Skeletal muscle tissue (tissue), 4 donors: ENCODE data around the gene CDK5RAP2. TPM values are rescaled to one million over a fixed set of nuclear protein-coding genes. Genes with fewer than 3 reads are reported as not detected.

Experiments used
- H3K27ac ChIP-seq: one replicate; pipeline ENCODE4 v1.7.0; 2013; ENCODE audit warnings: mild to moderate bottlenecking, low read depth, low read length, inconsistent platforms
- H3K27me3 ChIP-seq, 3 donors: one replicate each; pipeline ENCODE4 v1.7.0; 2013; ENCODE audit warnings: low read length in 3 of 3; ENCODE audit not compliant: control insufficient read depth in 3 of 3, insufficient read depth in 3 of 3
- H3K36me3 ChIP-seq, 3 donors: one replicate each; pipeline ENCODE4 v1.7.0; 2013; ENCODE audit warnings: low read length in 3 of 3; ENCODE audit not compliant: control insufficient read depth in 3 of 3, insufficient read depth in 3 of 3
- H3K4me1 ChIP-seq, 3 donors: one replicate each; pipeline ENCODE4 v1.7.0; 2013; ENCODE audit warnings: low read length in 3 of 3, mild to moderate bottlenecking in 3 of 3; ENCODE audit not compliant: control insufficient read depth in 3 of 3, insufficient read depth in 3 of 3
- H3K4me3 ChIP-seq, 3 donors: one replicate each; pipeline ENCODE4 v1.7.0; 2013; ENCODE audit warnings: low read length in 3 of 3
- H3K9ac ChIP-seq, 3 donors: one replicate each; pipeline ENCODE4 v1.7.0; 2013; ENCODE audit warnings: low read length in 3 of 3, mild to moderate bottlenecking in 3 of 3, moderate library complexity in 2 of 3, low read depth in 1 of 3
- H3K9me3 ChIP-seq, 3 donors: one replicate each; pipeline ENCODE4 v1.7.0; 2013; ENCODE audit warnings: low read length in 3 of 3; ENCODE audit not compliant: control insufficient read depth in 3 of 3
- total RNA-seq: library from RNA; depleted of rRNA; stranded (reverse); fragments of >200 nt; gene quantifications from one replicate; pipeline ENCODE4 v1.2.3, GENCODE V29; 2014
- donor health status: Osteomylitis.

Gene CDK5RAP2
- total RNA-seq, 1 donor from 2014 or later: 38.1 TPM

GRCh38 chr9:120421977-120422376 is 158.0 kb downstream of the CDK5RAP2 start:
- H3K9me3 ChIP-seq: no peaks in the 10 kb centered on the region
- H3K4me1 ChIP-seq: peaks cover 0 to 4% (median 0%) of the 10 kb centered on the region in 3 donors

GRCh38 chr9:120418315-120418714 is 161.7 kb downstream of the CDK5RAP2 start:
- Histone ChIP-seq H3K9me3 (no peaks in the 10 kb centered on the region), H3K4me3 (no peak overlapping the region), H3K36me3 (peaks cover 5 to 26% (median 18%) of the 10 kb centered on the region in 3 donors), H3K9ac (no peak overlapping the region), H3K27me3 (no peaks in the 10 kb centered on the region), H3K27ac (no peak overlapping the region), H3K4me1 (peaks cover 0 to 6% (median 0%) of the 10 kb centered on the region in 3 donors)

More at GRCh38 chr9:120421977-120422376, 158.0 kb downstream of the CDK5RAP2 start:
- Histone ChIP-seq H3K4me3 (no peak overlapping the region), H3K27ac (no peak overlapping the region), H3K9ac (no peak overlapping the region), H3K27me3 (no peaks in the 10 kb centered on the region), H3K36me3 (peaks cover 5 to 26% (median 8%) of the 10 kb centered on the region in 3 donors)

GRCh38 chr9:120416781-120417427 is 163.1 kb downstream of the CDK5RAP2 start:
- no peak overlapping the region for H3K27ac ChIP-seq
- H3K9me3 ChIP-seq: no peaks in the 10 kb centered on the region
- H3K27me3 ChIP-seq: no peaks in the 10 kb centered on the region
- H3K4me1 ChIP-seq: peaks cover 8 to 15% (median 9%) of the 10 kb centered on the region in 3 donors
- H3K9ac ChIP-seq: no peak overlapping the region
- no peak overlapping the region for H3K4me3 ChIP-seq
- H3K36me3 ChIP-seq: peaks cover 5 to 22% (median 14%) of the 10 kb centered on the region in 3 donors

DNA sequence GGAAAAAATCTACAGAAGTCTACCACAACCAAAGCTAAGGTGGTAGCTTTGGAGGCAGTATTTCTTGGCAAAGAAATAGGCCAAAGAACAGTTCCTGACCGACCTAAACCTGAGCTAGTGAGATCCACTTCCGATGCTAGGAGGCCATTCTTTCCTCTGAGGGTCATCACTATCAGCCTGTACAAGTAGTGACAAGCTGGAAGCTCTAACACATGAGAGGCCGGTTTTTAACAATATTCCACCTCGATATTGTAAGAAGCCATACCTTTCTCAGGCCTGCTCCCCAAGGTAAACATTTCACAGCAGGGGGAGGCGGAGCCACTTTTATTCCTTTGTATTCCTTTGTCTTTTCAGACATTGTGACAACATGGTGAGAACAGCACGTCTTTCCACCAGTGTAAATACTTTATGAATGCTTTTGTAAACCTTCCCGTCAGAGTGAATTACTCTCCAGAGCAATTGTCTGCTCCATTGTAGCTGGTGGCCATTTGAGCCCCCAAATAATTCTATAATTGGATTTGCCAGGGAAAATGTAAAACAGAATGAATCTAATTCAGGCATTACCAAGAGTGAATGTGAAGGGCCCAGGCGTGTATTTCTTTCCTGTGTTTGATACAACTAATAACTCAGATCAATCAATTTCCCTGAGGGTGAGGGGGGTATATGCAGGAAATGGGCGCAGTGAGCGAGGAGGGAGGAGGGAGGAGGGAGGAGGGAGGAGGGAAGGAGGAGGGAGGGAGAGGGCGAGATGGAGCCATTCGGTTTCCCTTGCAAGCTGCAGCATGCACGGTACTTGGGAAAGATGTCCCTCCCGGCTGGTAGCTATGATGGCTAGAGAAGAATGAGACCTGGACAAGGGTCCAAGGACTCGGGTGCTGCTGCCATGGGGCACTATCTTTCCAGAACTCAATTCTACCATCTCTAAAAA is 166.6 kb downstream of the CDK5RAP2 start:
- Histone ChIP-seq H3K9me3 (no peaks in the 10 kb centered on the region), H3K27ac (no peak overlapping the region)

GRCh38 chr9:120412425-120412951 is 167.5 kb downstream of the CDK5RAP2 start:
- H3K9ac ChIP-seq: peak overlapping the region in 1 of 3 donors; percentile 25
- H3K4me1 ChIP-seq: peaks cover 8 to 28% (median 27%) of the 10 kb centered on the region in 3 donors
- H3K27me3 ChIP-seq: no peaks in the 10 kb centered on the region
- H3K36me3 ChIP-seq: peaks cover 26 to 33% (median 27%) of the 10 kb centered on the region in 3 donors
- H3K27ac ChIP-seq: peak overlapping the region; percentile 55
- H3K9me3 ChIP-seq: no peaks in the 10 kb centered on the region
- H3K4me3 ChIP-seq: no peak overlapping the region

More for the DNA sequence above, 166.6 kb downstream of the CDK5RAP2 start:
- Histone ChIP-seq H3K36me3 (peaks cover 18 to 25% (median 19%) of the 10 kb centered on the region in 3 donors), H3K4me3 (no peak overlapping the region), H3K9ac (no peak overlapping the region), H3K27me3 (no peaks in the 10 kb centered on the region), H3K4me1 (peaks cover 8 to 28% (median 27%) of the 10 kb centered on the region in 3 donors)

DNA sequence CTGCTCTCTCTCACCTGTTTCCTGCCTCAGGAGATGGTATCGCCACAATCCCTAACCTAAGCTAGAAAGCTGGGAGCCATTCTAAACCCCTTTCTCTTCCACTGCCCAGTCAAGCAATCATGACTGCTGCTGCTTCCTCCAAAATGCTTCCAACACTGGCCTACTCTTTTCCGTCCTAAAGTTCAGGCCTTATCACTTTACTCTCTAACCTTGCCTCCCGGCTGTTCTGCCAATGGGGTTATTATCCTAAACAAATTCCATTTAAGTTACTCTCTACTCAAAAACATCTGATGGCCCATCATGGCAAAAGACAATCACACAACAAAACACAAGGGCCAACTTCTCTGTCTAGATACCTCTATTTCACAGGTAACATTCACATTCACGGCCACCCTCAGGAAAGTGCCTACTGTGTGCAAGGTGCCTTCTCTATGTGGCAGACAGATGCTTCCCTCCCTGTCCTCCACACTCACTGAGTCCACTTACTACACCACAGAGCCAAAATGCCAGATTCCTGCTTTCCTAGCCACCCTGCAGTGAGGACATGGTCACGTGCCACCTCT is 168.0 kb downstream of the CDK5RAP2 start:
- H3K36me3 ChIP-seq: peaks cover 29 to 35% (median 29%) of the 10 kb centered on the region in 3 donors
- H3K4me3 ChIP-seq: no peak overlapping the region
- H3K27ac ChIP-seq: peak overlapping the region; percentile 55
- H3K4me1 ChIP-seq: peaks cover 8 to 27% (median 23%) of the 10 kb centered on the region in 3 donors
- no peaks in the 10 kb centered on the region for H3K9me3 ChIP-seq
- peak overlapping the region in 1 of 3 donors; percentile 25 for H3K9ac ChIP-seq
- H3K27me3 ChIP-seq: no peaks in the 10 kb centered on the region

DNA sequence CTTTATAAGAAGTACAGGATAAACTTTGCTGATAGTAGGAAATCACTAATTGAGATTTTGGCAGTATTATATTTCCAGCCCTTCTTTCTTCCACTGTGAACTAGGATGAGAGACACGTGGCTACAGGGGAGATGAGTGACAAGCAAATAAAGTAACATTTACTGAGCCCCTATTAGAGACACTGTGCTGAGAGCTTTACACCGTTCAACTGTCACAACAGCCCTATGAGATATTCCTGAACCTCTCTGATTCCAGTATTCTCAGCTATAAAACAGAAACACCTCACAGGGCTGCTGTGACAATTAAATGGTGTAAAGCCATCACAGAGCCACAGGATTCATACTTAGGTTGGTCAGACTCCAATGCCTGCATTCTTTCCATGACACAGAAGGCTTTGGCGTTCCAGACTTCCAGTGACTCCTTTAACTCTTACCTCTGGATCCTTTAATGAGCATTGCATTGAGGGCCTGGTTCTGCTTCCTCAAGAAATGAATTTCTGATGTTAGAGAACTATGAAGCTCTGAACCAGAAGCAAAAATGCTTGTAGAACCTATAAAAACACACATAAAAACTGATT is 169.0 kb downstream of the CDK5RAP2 start:
- Histone ChIP-seq H3K4me3 (no peak overlapping the region), H3K9ac (no peak overlapping the region), H3K27ac (peak overlapping the region; percentile 55), H3K36me3 (peaks cover 37 to 41% (median 38%) of the 10 kb centered on the region in 3 donors), H3K9me3 (no peaks in the 10 kb centered on the region), H3K27me3 (no peaks in the 10 kb centered on the region), H3K4me1 (peaks cover 8 to 27% (median 22%) of the 10 kb centered on the region in 3 donors)

DNA sequence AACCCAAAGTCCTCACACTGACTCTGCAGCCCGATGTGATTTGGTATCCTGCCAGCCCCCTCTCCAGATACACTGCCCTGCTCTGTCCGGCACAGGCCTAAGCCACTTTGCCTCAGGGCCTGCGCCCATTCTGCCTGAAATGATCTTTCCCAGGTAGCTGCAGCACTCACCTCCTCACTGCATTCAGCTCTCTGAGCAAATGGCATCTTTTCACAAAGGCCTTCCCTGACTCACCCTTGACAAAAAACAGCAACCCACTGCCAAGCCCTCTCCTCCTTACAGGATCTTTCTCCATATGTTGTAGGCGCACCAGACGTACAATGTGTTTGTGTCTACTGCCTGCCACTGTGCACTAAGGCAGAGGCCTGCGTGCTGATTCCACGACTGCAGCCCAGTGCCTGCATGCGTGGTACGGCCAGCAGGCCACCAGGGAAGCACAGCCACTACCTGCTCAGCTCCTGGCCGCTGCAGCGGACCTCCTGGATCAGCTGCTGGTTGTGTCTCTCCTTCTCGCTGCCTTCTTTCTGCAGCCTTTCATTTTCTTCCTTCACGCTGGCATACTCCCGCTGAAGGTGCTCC is 171.2 kb downstream of the CDK5RAP2 start:
- H3K9ac ChIP-seq: no peak overlapping the region
- no peak overlapping the region for H3K27ac ChIP-seq
- peaks cover 40 to 47% (median 47%) of the 10 kb centered on the region in 3 donors for H3K36me3 ChIP-seq
- no peak overlapping the region for H3K4me3 ChIP-seq
- no peaks in the 10 kb centered on the region for H3K9me3 ChIP-seq
- H3K4me1 ChIP-seq: peaks cover 8 to 27% (median 22%) of the 10 kb centered on the region in 3 donors
- H3K27me3 ChIP-seq: no peaks in the 10 kb centered on the region

DNA sequence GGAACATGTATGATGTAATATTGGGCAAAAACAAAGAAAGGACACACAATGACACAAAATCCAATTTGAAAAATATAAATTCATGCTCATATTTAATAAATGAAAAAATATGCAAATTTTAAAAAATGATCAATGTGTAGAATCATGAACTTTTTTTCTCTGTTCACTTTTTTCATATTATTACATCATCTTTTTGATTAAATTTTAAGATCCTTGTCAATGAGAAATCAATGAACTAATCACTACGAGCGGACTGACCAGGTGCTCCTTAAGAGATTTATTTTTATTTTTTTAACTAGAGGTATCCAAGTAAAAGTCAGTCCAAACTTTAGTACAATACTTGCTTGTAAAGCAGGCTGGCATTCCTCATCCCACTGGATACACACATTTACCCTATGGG is 174.1 kb downstream of the CDK5RAP2 start:
- H3K36me3 ChIP-seq: peaks cover 57 to 65% (median 64%) of the 10 kb centered on the region in 3 donors
- no peaks in the 10 kb centered on the region for H3K9me3 ChIP-seq
- H3K4me3 ChIP-seq: no peak overlapping the region
- H3K9ac ChIP-seq: no peak overlapping the region
- peaks cover 0 to 12% (median 7%) of the 10 kb centered on the region in 3 donors for H3K4me1 ChIP-seq
- H3K27ac ChIP-seq: no peak overlapping the region
- no peaks in the 10 kb centered on the region for H3K27me3 ChIP-seq
